Uterus (tissue), 4 donors: ENCODE data around the gene NPIPB13. TPM values are rescaled to one million over a fixed set of nuclear protein-coding genes. Genes with fewer than 3 reads are reported as not detected.
"Not testable (repeated sequence)": the region's sequence is repeated elsewhere in the genome, so short reads cannot be mapped to it uniquely, and the experiment has no call there.

Source experiments
- DNase-seq, 2 donors: peaks; one replicate each; pipeline ENCODE4 v3.0.0-alpha.2; 2019 to 2020
- H3K27ac ChIP-seq, 2 donors: fragments of 200-600 bp; sonication (generic); 1 replicate in 1 of 2; 2 replicates in 1 of 2; pipeline ENCODE4 v1.5.1; 2016 to 2018
- H3K27me3 ChIP-seq, 2 donors: fragments of 200-600 bp; sonication (generic); one replicate each; pipeline ENCODE4 v1.5.1; 2018 to 2019; ENCODE audit warnings: control low read depth in 1 of 2
- H3K36me3 ChIP-seq, 2 donors: fragments of 200-600 bp; sonication (generic); one replicate each; pipeline ENCODE4 v1.5.1; 2019; ENCODE audit warnings: control low read depth in 1 of 2
- H3K4me1 ChIP-seq, 2 donors: fragments of 200-600 bp; sonication (generic); one replicate each; pipeline ENCODE4 v1.5.1; 2018 to 2019; ENCODE audit warnings: control low read depth in 1 of 2
- H3K4me3 ChIP-seq, 2 donors: fragments of 200-600 bp; sonication (generic); 1 replicate in 1 of 2; 2 replicates in 1 of 2; pipeline ENCODE4 v1.5.1; 2018 to 2019; ENCODE audit warnings: mild to moderate bottlenecking in 1 of 2
- H3K9me3 ChIP-seq, 2 donors: fragments of 200-600 bp; sonication (generic); one replicate each; pipeline ENCODE4 v1.5.1; 2019; ENCODE audit warnings: control low read depth in 1 of 2
- intact Hi-C: fragments of 100-400 bp; cut with DNase I; formaldehyde crosslinking; loops from one replicate; pipeline ENCODE4 v1.15.1; 2023; ENCODE audit warnings: low total_unique reads
- total RNA-seq, 4 donors: library from RNA; depleted of rRNA in 3 of 4; stranded (reverse); fragments of >200 nt in 3 of 4; gene quantifications; one replicate each; pipeline versions ENCODE4 v1.1.0 to v1.2.4, GENCODE V29; 2014 to 2023
- donor health status: DM: yes; HTN: yes; CAD: no.

Gene NPIPB13
- 10 to 100 TPM in 3 of 4 donors, 1 to 10 TPM in 1; 1.9 to 38.5 (median 13.5) TPM for total RNA-seq

DNA sequence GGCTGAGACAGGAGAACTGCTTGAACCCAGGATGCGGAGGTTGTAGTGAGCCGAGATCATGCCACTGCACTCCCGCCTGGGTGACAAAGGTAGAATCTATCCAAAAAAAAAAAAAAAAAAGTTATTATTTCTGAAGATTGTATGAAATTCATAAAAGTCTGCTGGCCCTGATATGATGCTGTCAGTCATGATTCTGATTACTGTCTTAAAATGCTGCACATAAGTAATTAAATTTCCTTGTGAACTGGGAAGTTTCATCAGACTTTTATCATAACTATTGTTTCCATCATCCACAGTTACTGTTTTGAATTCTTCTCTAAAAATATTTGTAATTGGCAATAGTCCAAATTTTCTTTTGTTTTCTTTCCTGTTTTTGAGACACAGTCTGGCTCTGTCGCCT, at the start of gene NPIPB13:
NPIPB13 (minus strand) TSS at position 101 of the 400 bp plus-strand sequence. CDS start 2,906 bp downstream, outside the sequence.
- H3K4me1 ChIP-seq, H3K4me3 ChIP-seq, DNase-seq, intact Hi-C loops, H3K27ac ChIP-seq, H3K27me3 ChIP-seq, H3K36me3 ChIP-seq, H3K9me3 ChIP-seq: not testable (repeated sequence)

- H3K9me3 ChIP-seq, H3K4me3 ChIP-seq, H3K36me3 ChIP-seq, H3K4me1 ChIP-seq, H3K27me3 ChIP-seq, DNase-seq, intact Hi-C loops, H3K27ac ChIP-seq: not testable (repeated sequence)
These were observed 34.1 kb upstream of the NPIPB13 start for GRCh38 chr16:30282357-30282756.

DNA sequence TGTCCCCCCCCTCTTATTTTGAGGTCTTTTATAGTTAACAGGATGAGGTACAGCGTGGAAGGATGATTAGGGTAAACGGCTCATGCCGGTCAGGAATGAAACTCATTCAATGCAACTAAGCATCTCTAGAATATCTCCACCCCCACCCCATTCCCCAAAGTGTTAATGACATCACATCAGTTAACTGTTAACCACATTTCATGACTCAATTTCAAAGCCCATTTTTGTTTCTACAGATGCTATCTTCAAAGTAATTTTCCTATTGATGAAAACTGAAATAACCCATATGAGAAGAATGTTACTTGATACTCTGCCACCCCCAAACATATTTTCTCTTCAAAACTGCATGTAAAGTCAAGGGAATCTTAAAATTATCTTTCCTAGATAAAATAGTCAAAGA, 30.2 kb upstream of the NPIPB13 start:
- H3K36me3 ChIP-seq, H3K4me3 ChIP-seq, DNase-seq, H3K9me3 ChIP-seq, intact Hi-C loops, H3K27me3 ChIP-seq, H3K4me1 ChIP-seq, H3K27ac ChIP-seq: not testable (repeated sequence)

DNA sequence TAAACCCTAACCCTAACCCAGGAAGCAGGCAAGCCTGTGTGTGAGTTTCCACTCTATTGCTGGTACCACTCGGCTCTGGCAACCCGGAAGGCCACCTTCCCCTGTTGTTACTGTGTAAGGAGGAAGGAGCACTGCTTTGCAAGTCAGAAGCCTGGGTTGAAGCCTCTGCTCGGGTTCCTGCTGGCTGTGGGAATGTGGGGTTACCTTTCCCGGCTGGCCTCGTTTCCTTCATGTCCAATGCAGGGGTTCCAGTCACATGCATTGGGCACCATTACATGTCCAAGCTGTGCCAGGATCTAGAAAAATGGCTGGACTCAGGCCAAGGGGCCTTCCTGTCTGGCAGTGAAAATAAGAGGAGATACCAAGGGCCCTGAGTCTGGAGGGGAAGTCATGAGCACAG, 31.2 kb downstream of the NPIPB13 start:
- H3K4me1 ChIP-seq, H3K27me3 ChIP-seq, H3K9me3 ChIP-seq, H3K27ac ChIP-seq, H3K4me3 ChIP-seq, H3K36me3 ChIP-seq, intact Hi-C loops: not testable (repeated sequence)
- peak; percentile 1 to 6 for DNase-seq

DNA sequence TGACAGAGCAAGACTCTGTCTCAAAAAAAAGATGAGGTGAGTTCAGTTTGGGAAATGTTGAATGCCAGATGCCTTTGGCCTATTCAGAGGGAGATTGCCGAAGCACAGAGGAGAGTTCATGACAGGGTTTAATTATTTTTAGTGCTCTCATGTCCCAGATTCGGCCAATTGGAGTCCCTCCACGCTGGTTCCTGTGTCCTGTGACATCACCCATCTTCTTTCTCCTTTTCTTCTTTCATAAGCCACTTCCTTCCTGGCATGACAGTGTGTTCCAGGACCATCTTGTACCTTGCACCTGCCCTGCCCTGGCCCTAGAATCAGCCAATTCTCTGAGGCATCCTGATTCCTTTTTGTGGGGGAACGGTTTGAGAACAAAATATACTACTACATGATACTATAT, 36.9 kb downstream of the NPIPB13 start:
- intact Hi-C loops, DNase-seq, H3K27ac ChIP-seq, H3K4me1 ChIP-seq, H3K27me3 ChIP-seq, H3K4me3 ChIP-seq, H3K36me3 ChIP-seq, H3K9me3 ChIP-seq: not testable (repeated sequence)

- H3K27ac ChIP-seq, H3K27me3 ChIP-seq, intact Hi-C loops, H3K9me3 ChIP-seq, H3K4me3 ChIP-seq, H3K36me3 ChIP-seq, H3K4me1 ChIP-seq: not testable (repeated sequence)
- peak; percentile 42 to 63 for DNase-seq
These were observed 39.2 kb downstream of the NPIPB13 start for GRCh38 chr16:30209032-30209431.

DNA sequence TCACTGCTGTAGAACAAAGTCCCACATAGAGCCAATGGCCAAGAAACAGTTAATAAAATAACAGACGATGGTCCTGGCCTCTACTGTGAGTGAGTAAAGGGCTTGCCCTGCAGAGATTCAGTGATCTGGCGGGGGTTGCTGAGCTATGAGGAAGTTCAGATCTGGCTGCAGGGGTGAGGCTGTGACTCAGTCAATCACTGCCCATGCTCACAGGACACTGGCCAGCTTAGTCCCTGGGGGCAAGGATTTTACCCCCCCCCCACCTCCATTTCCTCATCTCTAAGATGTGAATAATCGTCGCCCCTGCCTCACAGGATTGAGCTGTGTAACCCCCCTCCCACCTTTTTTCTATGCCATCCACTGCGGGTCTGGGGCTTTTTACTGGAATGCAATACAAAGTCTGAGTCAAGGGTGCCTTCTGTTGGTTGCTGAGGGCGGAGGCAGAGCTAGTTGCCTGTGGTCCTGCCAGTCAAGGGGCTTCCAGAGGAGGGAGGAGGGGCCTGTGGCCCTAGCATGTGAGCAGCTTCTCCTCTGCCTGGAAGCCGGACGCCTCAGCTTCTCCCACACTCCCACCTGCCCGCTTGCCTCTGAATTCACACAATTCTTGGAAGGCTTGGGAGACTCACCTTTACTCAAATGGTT, 41.1 kb downstream of the NPIPB13 start:
- intact Hi-C loops, H3K27ac ChIP-seq, H3K27me3 ChIP-seq, H3K4me3 ChIP-seq, H3K4me1 ChIP-seq, H3K36me3 ChIP-seq, H3K9me3 ChIP-seq: not testable (repeated sequence)
- peak; percentile 13 to 15 for DNase-seq

DNA sequence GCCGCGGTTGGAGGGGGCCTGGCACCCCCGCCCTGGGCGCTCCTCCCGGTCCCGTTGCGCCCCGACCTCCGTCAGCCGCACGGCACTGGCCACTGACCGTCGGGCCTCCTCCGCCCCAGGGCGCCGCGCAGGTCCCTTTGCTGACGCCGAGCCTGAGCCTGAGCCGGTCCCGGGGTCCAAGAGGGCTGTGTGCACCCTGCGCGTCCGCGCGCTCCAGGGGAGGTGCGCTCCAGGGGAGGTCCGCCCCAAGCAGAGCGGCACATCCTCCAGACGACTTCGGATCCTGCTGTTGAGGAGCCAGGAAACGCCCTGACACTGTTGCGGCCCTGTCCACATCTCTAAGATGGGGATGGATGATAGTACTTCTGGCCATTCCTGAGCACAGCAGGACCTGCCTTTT, 42.0 kb downstream of the NPIPB13 start:
- H3K36me3 ChIP-seq, H3K27me3 ChIP-seq, H3K4me1 ChIP-seq, intact Hi-C loops, H3K9me3 ChIP-seq, DNase-seq, H3K27ac ChIP-seq: not testable (repeated sequence)
- H3K4me3 ChIP-seq: peak overlapping the region in 1 of 2 donors; percentile 39

DNA sequence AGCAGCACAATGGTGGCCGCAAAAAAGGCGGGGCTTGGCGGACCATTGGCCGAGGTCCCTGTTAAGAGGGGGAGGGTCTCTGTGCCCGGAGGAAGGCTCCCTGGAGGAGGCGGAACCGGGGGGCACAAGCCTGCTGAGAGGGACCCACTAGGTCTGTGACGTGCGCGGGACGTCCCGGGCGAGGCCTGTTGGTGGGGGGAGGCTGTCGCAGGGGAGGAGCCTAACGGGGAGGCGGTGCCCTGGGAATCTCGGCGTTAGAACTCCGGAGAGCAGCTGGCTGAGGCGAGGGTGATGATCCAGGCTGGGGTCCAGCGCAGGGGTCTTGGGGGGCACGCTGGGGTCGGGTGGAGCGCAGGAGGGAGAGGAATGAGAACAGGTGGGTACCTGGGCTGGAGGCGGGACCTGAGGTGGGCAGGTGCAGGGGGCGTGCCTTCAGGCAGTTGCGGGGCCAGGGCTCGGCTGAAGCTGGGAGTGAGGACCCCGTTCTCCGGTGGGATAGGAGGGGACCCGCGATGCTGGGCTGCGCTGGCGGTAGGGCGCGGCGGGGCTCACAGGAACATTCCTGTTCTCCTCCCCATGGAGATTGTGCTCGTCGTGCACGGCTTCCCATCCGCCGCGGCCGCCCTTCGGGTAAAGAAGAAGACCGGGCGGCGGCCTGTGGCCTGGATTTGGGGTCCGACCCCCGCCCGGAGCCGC, 42.6 kb downstream of the NPIPB13 start:
- H3K27me3 ChIP-seq, intact Hi-C loops, H3K9me3 ChIP-seq, H3K4me1 ChIP-seq, H3K27ac ChIP-seq, H3K36me3 ChIP-seq: not testable (repeated sequence)
- peak; percentile 12 to 15 for DNase-seq
- peak overlapping the region in 1 of 2 donors; percentile 39 for H3K4me3 ChIP-seq

DNA sequence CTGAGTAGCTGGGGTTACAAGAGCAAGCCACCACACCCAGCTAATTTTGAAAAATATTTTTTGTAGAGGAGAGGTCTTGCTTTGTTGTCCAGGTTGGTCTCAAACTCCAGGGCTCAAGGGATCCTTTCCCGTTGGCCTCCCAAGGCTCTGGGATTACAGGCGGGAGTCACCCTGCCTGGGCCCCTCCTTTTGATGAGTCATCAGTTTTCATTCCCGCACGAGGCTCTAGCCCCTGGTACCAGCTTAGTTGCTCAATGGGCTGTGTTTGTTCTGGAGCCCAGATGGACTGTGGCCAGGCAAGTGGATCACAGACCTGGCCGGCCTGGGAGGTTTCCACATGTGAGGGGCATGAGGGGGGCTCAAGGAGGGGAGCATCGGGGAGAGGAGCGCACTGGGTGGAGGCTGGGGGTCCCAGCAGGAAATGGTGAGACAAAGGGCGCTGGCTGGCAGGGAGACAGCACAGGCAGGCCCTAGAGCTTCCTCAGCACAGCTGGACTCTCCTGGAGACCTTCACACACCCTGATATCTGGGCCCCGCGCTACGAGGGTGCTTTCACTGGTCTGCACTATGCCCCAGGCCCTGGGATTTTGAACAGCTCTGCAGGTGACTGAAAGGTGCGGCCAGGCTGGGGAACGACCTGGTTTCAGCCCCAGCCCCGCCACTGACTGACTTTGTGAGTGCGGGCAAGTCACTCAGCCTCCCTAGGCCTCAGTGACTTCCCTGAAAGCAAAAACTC, 48.5 kb downstream of the NPIPB13 start:
- H3K27ac ChIP-seq, DNase-seq, H3K9me3 ChIP-seq, H3K4me3 ChIP-seq, H3K36me3 ChIP-seq, intact Hi-C loops, H3K27me3 ChIP-seq, H3K4me1 ChIP-seq: not testable (repeated sequence)

DNA sequence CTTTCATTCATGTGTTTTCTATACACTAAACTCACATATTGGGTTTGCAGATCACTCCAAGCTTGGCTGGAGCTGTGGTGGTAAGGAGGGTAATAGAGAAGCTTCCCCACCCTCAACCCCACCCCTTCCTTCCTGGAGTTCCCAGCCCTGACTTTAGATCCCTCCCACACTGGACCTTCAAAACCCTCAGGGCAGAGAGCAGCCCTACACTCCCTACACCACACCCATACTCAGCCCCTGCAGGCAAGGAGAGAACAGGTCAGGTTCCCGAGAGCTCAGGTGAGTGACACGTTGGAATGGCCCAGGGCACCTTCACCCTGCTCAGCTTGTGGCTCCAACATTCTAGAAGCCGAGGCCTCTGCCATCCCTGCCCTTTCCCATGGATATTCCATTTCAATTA, 49.2 kb downstream of the NPIPB13 start, which contains the start of gene SULT1A3:
SULT1A3 (plus strand) TSS at position 207 of the 400 bp plus-strand sequence. CDS start 1,474 bp downstream, outside the sequence.
- DNase-seq, intact Hi-C loops, H3K36me3 ChIP-seq: not testable (repeated sequence)

More for the DNA sequence above, 49.2 kb downstream of the NPIPB13 start, which contains the start of gene SULT1A3:
- H3K4me1 ChIP-seq, H3K9me3 ChIP-seq, H3K27ac ChIP-seq, H3K27me3 ChIP-seq, H3K4me3 ChIP-seq: not testable (repeated sequence)
